ENCODE measurements around the gene MTHFR.

GRCh38 chr1:11796036-11796828 is 9.5 kb downstream of the MTHFR start:
- no peak for TF ChIP-seq GABPA (IDR thresholded peaks at IDR 0.05 in 1 of 2, conservative IDR thresholded peaks at IDR 0.05 in 1 of 2)
- no peak for TF ChIP-seq CTCF (IDR thresholded peaks at IDR 0.05; ENCODE audit: low read depth, low read length, missing input control)

Data from liver (tissue), 3 donors.